Endothelial cell (in vitro differentiated cells): Measurements from ENCODE around the gene FAM3C. TPM values are rescaled to one million over a fixed set of nuclear protein-coding genes. Genes with fewer than 3 reads are reported as not detected.
A peak's percentile ranks its signal among the peaks of the same experiment; 100 is the strongest.

ENCODE experiments used
- DNase-seq: peaks from one replicate; pipeline ENCODE4 v3.0.0; 2021; ENCODE audit warnings: low spot score
- H3K27ac Mint-ChIP-seq: one replicate; pipeline ENCODE4 v1.8.0; 2021; ENCODE audit warnings: mixed read lengths, inconsistent platforms; ENCODE audit not compliant: unreplicated experiment
- H3K27me3 Mint-ChIP-seq: one replicate; pipeline ENCODE4 v1.8.0; 2021; ENCODE audit warnings: mild to moderate bottlenecking, moderate library complexity, mixed read lengths, inconsistent platforms; ENCODE audit not compliant: unreplicated experiment
- H3K36me3 Mint-ChIP-seq: one replicate; pipeline ENCODE4 v1.8.0; 2021; ENCODE audit warnings: mild to moderate bottlenecking, low read depth, mixed read lengths, inconsistent platforms; ENCODE audit not compliant: unreplicated experiment
- H3K4me1 Mint-ChIP-seq: one replicate; pipeline ENCODE4 v1.8.0; 2021; ENCODE audit warnings: mild to moderate bottlenecking, mixed read lengths, inconsistent platforms; ENCODE audit not compliant: unreplicated experiment
- H3K4me3 Mint-ChIP-seq: one replicate; pipeline ENCODE4 v1.8.0; 2021; ENCODE audit warnings: mild to moderate bottlenecking, mixed read lengths, inconsistent platforms; ENCODE audit not compliant: unreplicated experiment
- H3K9me3 Mint-ChIP-seq: one replicate; pipeline ENCODE4 v1.8.0; 2021; ENCODE audit warnings: mixed read lengths, inconsistent platforms; ENCODE audit not compliant: unreplicated experiment
- total RNA-seq: library from RNA; stranded (reverse); fragmentation: NEBNext Ultra II Directional; extraction: Animal tissue kit (Norgen Biotek cat#: 25700); gene quantifications from one replicate; pipeline ENCODE4 v1.2.1, GENCODE V29; 2021; ENCODE audit not compliant: unreplicated experiment
- TF ChIP-seq, protein P1 (sequence below): fragments of 200-600 bp; sonication (generic); IDR thresholded peaks from one replicate; pipeline ENCODE4 v1.5.0; 2021; ENCODE audit warnings: antibody characterized with exemption; ENCODE audit not compliant: unreplicated experiment

The FAM3C gene
- total RNA-seq, 1 donor from 2014 or later = 50.9 TPM

DNA sequence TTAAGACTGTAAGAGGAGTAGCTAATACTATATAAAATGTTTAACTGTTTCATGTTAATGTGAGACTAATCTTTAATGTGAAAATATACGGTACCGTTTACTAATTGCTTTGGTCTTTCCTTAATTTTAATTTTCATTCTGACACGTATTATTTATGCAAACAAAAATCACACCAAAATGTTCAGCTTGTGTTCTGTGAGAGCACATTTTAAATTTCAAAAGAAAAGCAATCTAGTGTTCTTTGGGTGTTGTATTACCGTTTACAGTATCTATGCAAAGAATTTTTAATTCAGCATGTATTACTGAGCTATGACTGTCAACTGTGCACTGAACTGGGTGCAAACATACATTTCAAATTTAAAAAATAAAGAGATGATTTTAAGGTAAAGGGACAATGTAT, 65.1 kb downstream of the FAM3C start:
- DNase-seq = no peak
- Mint-ChIP-seq H3K36me3 (no peaks in the 10 kb centered on the region), H3K27me3 (peaks cover 12% of the 10 kb centered on the region), H3K4me1 (peaks cover 3% of the 10 kb centered on the region), H3K9me3 (no peaks in the 10 kb centered on the region), H3K27ac (no peak overlapping the region), H3K4me3 (no peak overlapping the region)
- TF ChIP-seq, protein P1, sequence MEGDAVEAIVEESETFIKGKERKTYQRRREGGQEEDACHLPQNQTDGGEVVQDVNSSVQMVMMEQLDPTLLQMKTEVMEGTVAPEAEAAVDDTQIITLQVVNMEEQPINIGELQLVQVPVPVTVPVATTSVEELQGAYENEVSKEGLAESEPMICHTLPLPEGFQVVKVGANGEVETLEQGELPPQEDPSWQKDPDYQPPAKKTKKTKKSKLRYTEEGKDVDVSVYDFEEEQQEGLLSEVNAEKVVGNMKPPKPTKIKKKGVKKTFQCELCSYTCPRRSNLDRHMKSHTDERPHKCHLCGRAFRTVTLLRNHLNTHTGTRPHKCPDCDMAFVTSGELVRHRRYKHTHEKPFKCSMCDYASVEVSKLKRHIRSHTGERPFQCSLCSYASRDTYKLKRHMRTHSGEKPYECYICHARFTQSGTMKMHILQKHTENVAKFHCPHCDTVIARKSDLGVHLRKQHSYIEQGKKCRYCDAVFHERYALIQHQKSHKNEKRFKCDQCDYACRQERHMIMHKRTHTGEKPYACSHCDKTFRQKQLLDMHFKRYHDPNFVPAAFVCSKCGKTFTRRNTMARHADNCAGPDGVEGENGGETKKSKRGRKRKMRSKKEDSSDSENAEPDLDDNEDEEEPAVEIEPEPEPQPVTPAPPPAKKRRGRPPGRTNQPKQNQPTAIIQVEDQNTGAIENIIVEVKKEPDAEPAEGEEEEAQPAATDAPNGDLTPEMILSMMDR = no peak

DNA sequence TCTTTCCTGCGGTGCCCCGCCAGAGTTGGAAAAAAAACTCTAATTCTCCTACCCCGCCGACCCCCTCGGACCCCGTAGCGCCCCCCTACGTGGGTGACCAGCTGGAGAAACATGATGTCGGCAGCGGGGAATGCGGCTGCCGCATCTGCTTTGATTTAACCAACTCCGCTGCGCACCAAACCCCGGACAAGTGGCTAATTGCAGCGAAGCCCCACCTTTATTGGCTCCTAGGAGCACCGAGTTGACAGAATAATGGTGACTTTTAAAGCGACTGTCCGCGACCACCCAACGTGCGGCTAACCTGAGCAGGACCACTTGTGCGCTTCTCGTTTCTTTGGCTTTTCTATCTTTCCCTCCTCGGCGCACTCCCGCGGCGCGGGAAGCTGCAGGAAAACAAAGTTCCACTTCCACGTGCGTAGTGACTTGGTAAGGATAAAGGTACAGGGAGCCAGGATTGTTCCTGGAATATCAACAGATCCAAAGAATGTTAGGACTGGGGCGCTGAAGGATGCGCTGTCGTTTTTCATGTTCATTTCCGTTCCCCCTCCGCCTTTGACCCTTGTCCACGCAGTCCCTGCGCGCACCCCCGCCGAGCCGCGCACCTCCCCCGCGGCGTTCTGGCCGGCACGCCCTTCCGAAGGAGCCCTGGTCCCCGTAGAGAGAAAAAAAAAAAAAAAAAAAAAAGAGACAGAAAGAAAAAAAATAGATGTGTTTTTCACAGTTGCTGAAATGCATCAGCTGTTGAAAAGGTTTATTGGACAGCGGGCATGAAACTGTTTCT, 65.9 kb downstream of the FAM3C start:
- H3K36me3 Mint-ChIP-seq = no peaks in the 10 kb centered on the region
- TF ChIP-seq, protein P1 = no peak
- peak overlapping the region; percentile 84 for H3K4me3 Mint-ChIP-seq
- H3K9me3 Mint-ChIP-seq = no peaks in the 10 kb centered on the region
- peak; percentile 19 for DNase-seq
- H3K27ac Mint-ChIP-seq = no peak overlapping the region
- peaks cover 3% of the 10 kb centered on the region for H3K4me1 Mint-ChIP-seq
- peaks cover 12% of the 10 kb centered on the region for H3K27me3 Mint-ChIP-seq

GRCh38 chr7:121329191-121330052, 66.7 kb downstream of the FAM3C start:
- TF ChIP-seq, protein P1 = no peak
- H3K4me1 Mint-ChIP-seq = peaks cover 3% of the 10 kb centered on the region
- peaks cover 12% of the 10 kb centered on the region for H3K27me3 Mint-ChIP-seq
- no peak overlapping the region for H3K27ac Mint-ChIP-seq
- H3K9me3 Mint-ChIP-seq = no peaks in the 10 kb centered on the region
- H3K36me3 Mint-ChIP-seq = no peaks in the 10 kb centered on the region
- H3K4me3 Mint-ChIP-seq = peak overlapping the region; percentile 84
- DNase-seq = peak; percentile 40

- Mint-ChIP-seq H3K27ac (no peak within 1 kb of the TSS), H3K36me3 (no peaks in the 10 kb centered on the region), H3K27me3 (peaks cover 12% of the 10 kb centered on the region), H3K4me1 (peaks cover 3% of the 10 kb centered on the region), H3K4me3 (peak within 1 kb of the TSS; percentile 84), H3K9me3 (no peaks in the 10 kb centered on the region)
- TF ChIP-seq, protein P1 = no peak
- peak; percentile 18 for DNase-seq
Observed at GRCh38 chr7:121328508-121329190, 67.5 kb downstream of the FAM3C start, which contains the start of gene WNT16. Gene WNT16, plus strand, starts transcription at chr7:121329000. Its CDS starts 293 bp downstream, at chr7:121329293.
